GM12864 (cell line): ENCODE data around the gene NID2.

Experiments
- DNase-seq: peaks from one replicate; pipeline ENCODE4 v3.0.0-alpha.2; 2011; ENCODE audit warnings: low read depth
- H3K4me3 ChIP-seq: 2 replicates; pipeline ENCODE4 v1.5.1; 2011; ENCODE audit warnings: mild to moderate bottlenecking, low read depth, low read length, control low read depth
- CTCF ChIP-seq: IDR thresholded peaks from 2 replicates; pipeline ENCODE4 v1.5.1; 2011; ENCODE audit warnings: low read depth, mild to moderate bottlenecking, moderate library complexity, low read length, control low read depth, inconsistent platforms; ENCODE audit errors: missing control alignments

The NID2 gene

GRCh38 chr14:52031781-52032180 is 37.1 kb downstream of the NID2 start:
- no peak for TF ChIP-seq CTCF
- DNase-seq = no peak
- H3K4me3 ChIP-seq = no peak overlapping the region

- no peak for DNase-seq
- H3K4me3 ChIP-seq = no peak overlapping the region
- no peak for TF ChIP-seq CTCF
These were observed 39.0 kb downstream of the NID2 start for GRCh38 chr14:52029881-52030280.

GRCh38 chr14:52026901-52027300 is 42.0 kb downstream of the NID2 start:
- no peak for TF ChIP-seq CTCF
- no peak overlapping the region for H3K4me3 ChIP-seq
- no peak for DNase-seq

- no peak for TF ChIP-seq CTCF
- no peak for DNase-seq
- H3K4me3 ChIP-seq = no peak overlapping the region
These were observed 42.7 kb downstream of the NID2 start for GRCh38 chr14:52026017-52026660.

GRCh38 chr14:52025310-52025709 is 43.5 kb downstream of the NID2 start:
- no peak for DNase-seq
- no peak overlapping the region for H3K4me3 ChIP-seq
- no peak for TF ChIP-seq CTCF

DNA sequence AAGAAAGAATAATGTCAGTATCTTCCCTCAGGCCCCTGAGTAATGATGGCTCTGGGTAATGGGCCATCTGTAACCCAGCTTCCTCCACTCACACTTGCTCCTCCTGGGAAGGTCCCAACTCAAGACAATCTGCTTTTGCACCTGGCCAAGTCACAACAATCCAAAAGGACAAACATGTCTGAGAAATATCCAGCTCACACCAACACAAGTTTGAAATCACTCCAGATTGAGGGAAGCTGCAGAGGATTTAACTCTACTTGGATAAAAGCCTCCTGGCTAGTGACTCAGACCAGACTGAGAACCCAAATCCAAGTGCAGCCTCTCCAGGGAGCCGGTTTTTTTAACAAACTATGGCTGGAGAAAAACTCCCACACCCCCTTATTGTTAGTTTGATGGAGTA is 45.3 kb downstream of the NID2 start:
- TF ChIP-seq CTCF = no peak
- DNase-seq = no peak
- H3K4me3 ChIP-seq = no peak overlapping the region

- H3K4me3 ChIP-seq = no peak overlapping the region
- DNase-seq = peak; percentile 31
- no peak for TF ChIP-seq CTCF
These were observed 46.8 kb downstream of the NID2 start for GRCh38 chr14:52021957-52022600.
